Activated T-cell treated with anti-CD3 and anti-CD28 coated beads, Interleukin-2, amount 50 U/mL, for 4 hours (primary cell): ENCODE data around the gene DRGX. TPM values are rescaled to one million over a fixed set of nuclear protein-coding genes. Genes with fewer than 3 reads are reported as not detected.

Experiments
- ATAC-seq, 2 donors: fragments of 200-7000 bp; cut with Tn5 transposase; one replicate each; pipeline ENCODE4 v1.10.0; 2021
- DNase-seq: peaks from one replicate; pipeline ENCODE4 v3.0.0-alpha.2; 2020
- H3K27me3 Mint-ChIP-seq: one replicate; pipeline ENCODE4 v1.8.0; 2021; ENCODE audit warnings: low read depth, mixed read lengths
- H3K36me3 Mint-ChIP-seq: one replicate; pipeline ENCODE4 v1.8.0; 2022; ENCODE audit warnings: mixed read lengths; ENCODE audit not compliant: insufficient read depth
- H3K4me1 Mint-ChIP-seq: one replicate; pipeline ENCODE4 v1.8.0; 2021; ENCODE audit warnings: low read depth, mixed read lengths
- H3K4me3 Mint-ChIP-seq: one replicate; pipeline ENCODE4 v1.8.0; 2021; ENCODE audit warnings: mild to moderate bottlenecking, moderate library complexity, mixed read lengths
- H3K9me3 Mint-ChIP-seq: one replicate; pipeline ENCODE4 v1.8.0; 2021; ENCODE audit warnings: mixed read lengths
- total RNA-seq, 3 donors: library from RNA; stranded (reverse); gene quantifications; one replicate each; pipeline ENCODE4 v1.2.1, GENCODE V29; 2021

DRGX gene
- total RNA-seq, 3 donors from 2014 or later: not detected

GRCh38 chr10:49323171-49323895 lies 72.6 kb downstream of the DRGX start:
- Mint-ChIP-seq H3K9me3 (no peaks in the 10 kb centered on the region), H3K4me1 (no peaks in the 10 kb centered on the region), H3K27me3 (peaks cover 2% of the 10 kb centered on the region), H3K36me3 (no peaks in the 10 kb centered on the region), H3K4me3 (no peak overlapping the region)
- ATAC-seq: no peak
- DNase-seq: no peak

DNA sequence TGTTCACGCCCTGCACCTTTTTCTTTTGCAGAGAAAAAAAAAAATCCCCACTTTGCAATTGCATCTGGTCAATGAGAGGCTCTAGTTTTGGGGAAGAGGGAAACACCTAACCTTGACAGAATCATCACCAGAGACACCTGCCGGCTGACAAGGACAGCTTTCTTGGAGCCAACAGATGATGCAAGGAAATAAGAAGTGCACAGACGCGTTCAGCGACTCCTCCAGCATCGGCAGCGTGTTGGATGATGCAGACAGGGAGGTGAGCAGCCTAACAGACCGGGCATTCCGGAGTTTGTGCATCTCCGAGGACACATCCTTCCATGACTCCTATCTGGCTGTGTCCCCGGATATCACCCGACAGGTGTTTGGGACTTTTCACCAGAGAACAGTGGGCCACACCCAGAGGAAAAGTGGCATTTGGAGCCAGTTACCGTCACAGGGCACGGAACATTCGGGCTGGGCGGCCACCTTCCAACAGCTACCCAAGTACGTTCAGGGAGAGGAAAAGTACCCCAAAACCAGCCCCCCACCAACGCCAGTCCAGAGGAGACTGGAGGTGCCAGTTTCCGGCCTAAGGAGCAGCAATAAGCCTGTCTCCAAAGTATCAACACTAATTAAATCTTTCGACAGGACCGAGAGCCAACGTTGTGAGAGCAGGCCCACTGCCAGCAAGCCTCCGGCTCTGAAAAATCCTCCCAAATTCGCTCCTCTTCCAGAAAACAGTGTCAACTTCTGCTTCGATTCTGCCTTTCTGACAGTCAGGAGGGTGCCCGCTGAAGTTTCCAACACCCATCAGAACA lies 73.3 kb downstream of the DRGX start:
- Mint-ChIP-seq H3K4me1 (no peaks in the 10 kb centered on the region), H3K27me3 (peaks cover 2% of the 10 kb centered on the region), H3K36me3 (no peaks in the 10 kb centered on the region), H3K4me3 (no peak overlapping the region), H3K9me3 (no peaks in the 10 kb centered on the region)
- ATAC-seq (no peak), DNase-seq (no peak)

DNA sequence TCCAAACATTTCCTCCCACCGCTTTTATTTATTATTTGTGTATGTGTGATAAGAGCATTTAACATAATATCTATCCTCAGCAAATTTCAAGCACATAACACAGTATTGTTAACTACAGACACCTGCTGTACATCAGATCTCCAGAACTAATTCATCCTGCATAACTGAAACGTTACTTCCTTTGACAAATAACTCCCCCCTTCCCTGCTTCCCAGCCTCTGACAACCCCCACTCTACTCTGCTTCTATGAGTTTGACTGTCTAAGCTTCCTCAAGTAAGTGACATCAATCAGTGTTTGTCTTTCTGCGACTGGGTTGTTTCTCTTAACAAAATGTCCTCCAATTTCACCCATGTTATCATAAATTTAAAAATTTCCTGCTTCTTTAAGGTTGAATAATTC lies 74.9 kb downstream of the DRGX start:
- peaks cover 2% of the 10 kb centered on the region for H3K27me3 Mint-ChIP-seq
- ATAC-seq: no peak
- H3K9me3 Mint-ChIP-seq: no peaks in the 10 kb centered on the region
- no peaks in the 10 kb centered on the region for H3K4me1 Mint-ChIP-seq
- no peak overlapping the region for H3K4me3 Mint-ChIP-seq
- H3K36me3 Mint-ChIP-seq: no peaks in the 10 kb centered on the region
- DNase-seq: no peak

GRCh38 chr10:49320191-49320590 lies 75.7 kb downstream of the DRGX start:
- DNase-seq: no peak
- Mint-ChIP-seq H3K27me3 (no peaks in the 10 kb centered on the region), H3K36me3 (no peaks in the 10 kb centered on the region), H3K4me3 (no peak overlapping the region), H3K9me3 (no peaks in the 10 kb centered on the region), H3K4me1 (no peaks in the 10 kb centered on the region)
- no peak for ATAC-seq

DNA sequence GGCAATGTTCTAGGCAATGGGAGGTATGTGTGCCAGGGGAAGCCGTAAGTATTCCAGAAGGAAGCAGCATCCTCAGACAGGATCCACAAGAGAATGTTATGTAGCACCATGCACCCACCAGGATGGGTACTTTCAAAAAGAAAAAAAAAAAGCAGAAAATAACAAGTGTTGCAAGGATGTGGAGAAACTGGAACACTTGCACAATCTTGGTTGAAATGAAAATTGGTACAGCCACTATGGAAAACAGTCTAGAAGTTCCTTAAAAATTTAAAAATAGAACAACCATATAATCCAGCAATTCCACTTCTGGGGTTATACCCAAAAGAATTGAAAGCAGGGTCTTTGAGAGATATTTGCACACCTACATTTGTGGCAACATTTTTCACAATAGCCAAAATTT lies 76.7 kb downstream of the DRGX start:
- Mint-ChIP-seq H3K4me3 (no peak overlapping the region), H3K36me3 (no peaks in the 10 kb centered on the region), H3K27me3 (no peaks in the 10 kb centered on the region), H3K4me1 (no peaks in the 10 kb centered on the region), H3K9me3 (no peaks in the 10 kb centered on the region)
- ATAC-seq (no peak), DNase-seq (no peak)

DNA sequence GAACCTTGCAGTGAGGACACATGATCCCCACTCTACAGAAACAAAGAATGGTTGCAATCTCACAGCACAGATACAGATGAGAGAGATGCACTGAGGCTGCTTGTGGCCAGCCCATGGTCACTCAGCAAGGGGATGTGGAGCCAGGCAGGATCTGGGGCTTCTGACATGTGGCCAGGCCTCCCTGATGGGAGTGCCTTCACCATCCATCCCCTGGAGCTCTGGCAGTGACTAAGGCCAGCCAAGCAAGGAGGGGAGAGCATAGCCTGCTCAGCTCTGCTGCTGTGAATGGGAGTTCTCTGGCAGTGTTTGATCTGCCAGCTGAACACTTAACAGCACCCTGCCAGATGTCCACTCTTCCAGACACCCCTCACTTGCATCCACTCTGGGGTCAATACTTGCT lies 77.1 kb downstream of the DRGX start:
- DNase-seq (no peak), ATAC-seq (no peak)
- Mint-ChIP-seq H3K9me3 (no peaks in the 10 kb centered on the region), H3K4me1 (no peaks in the 10 kb centered on the region), H3K36me3 (no peaks in the 10 kb centered on the region), H3K4me3 (no peak overlapping the region), H3K27me3 (no peaks in the 10 kb centered on the region)

- Mint-ChIP-seq H3K4me1 (no peaks in the 10 kb centered on the region), H3K4me3 (no peak overlapping the region), H3K36me3 (no peaks in the 10 kb centered on the region), H3K9me3 (no peaks in the 10 kb centered on the region), H3K27me3 (no peaks in the 10 kb centered on the region)
- DNase-seq (no peak), ATAC-seq (no peak)
These were observed 77.9 kb downstream of the DRGX start for GRCh38 chr10:49318028-49318427.

DNA sequence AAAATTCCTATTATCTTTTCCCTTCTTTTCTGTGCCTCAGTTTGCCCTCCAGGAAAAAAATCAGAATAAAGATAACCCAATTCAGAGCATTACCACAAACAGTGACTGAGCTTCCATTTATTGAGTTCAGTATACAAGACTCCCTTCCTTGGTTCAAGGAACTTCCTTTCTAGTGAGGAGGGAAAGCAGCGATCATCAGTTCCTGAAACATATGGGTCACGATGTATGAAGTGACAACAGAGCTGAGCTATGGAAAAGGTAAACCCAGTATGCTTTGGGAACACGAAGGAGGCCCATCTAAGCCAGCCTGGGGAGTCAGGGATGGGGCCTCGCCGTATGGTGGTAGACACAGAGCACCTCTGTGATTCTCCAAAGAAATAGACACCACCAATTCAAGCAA lies 81.1 kb downstream of the DRGX start:
- H3K27me3 Mint-ChIP-seq: no peaks in the 10 kb centered on the region
- H3K36me3 Mint-ChIP-seq: no peaks in the 10 kb centered on the region
- H3K4me1 Mint-ChIP-seq: peaks cover 12% of the 10 kb centered on the region
- ATAC-seq (no peak), DNase-seq (no peak)
- H3K9me3 Mint-ChIP-seq: no peaks in the 10 kb centered on the region
- H3K4me3 Mint-ChIP-seq: no peak overlapping the region

Other genes starting within 250 kb of the DRGX start
- 10 to 100 TPM; 35.3 to 96.4 (median 45.6) TPM for gene TMEM273, start 207.7 kb downstream of the DRGX start, total RNA-seq
- gene C10orf71, start 96.9 kb downstream of the DRGX start, total RNA-seq: not detected
- gene ERCC6, start 143.0 kb upstream of the DRGX start, total RNA-seq: 10 to 100 TPM; 10.8 to 12.4 (median 11.1) TPM
- gene SLC18A3, start 214.2 kb upstream of the DRGX start, total RNA-seq: not detected
- gene CHAT, start 217.9 kb upstream of the DRGX start, total RNA-seq: not detected